Right lobe of liver (tissue), 6 donors: ENCODE data around the gene METTL23. TPM values are rescaled to one million over a fixed set of nuclear protein-coding genes. Genes with fewer than 3 reads are reported as not detected.

Experiments
- ATAC-seq, 4 donors: fragments of 200-7000 bp; cut with Tn5 transposase; one replicate each; pipeline ENCODE4 v1.9.1; 2020; ENCODE audit warnings: mild to moderate bottlenecking in 4 of 4, moderate library complexity in 4 of 4
- DNase-seq, 3 donors: peaks; one replicate each; pipeline ENCODE4 v3.0.0-alpha.2; 2020
- H3K27ac ChIP-seq, 3 donors: fragments of 200-600 bp; one replicate each; pipeline ENCODE4 v1.8.0; 2022
- H3K27me3 ChIP-seq, 2 donors: fragments of 200-600 bp; one replicate each; pipeline ENCODE4 v1.8.0; 2022
- H3K36me3 ChIP-seq, 4 donors: fragments of 200-600 bp; sonication (generic) in 1 of 4; one replicate each; pipeline versions ENCODE4 v1.5.1 to v1.8.0; 2017 to 2022; ENCODE audit warnings: control low read depth in 1 of 4
- H3K4me1 ChIP-seq, 4 donors: fragments of 200-600 bp; sonication (generic) in 1 of 4; one replicate each; pipeline versions ENCODE4 v1.5.1 to v1.8.0; 2017 to 2022; ENCODE audit warnings: control low read depth in 1 of 4
- H3K4me3 ChIP-seq, 3 donors: fragments of 200-600 bp; one replicate each; pipeline ENCODE4 v1.8.0; 2022
- H3K9me3 ChIP-seq, 4 donors: fragments of 200-600 bp; sonication (generic) in 1 of 4; one replicate each; pipeline versions ENCODE4 v1.5.1 to v1.8.0; 2017 to 2022; ENCODE audit warnings: control low read depth in 1 of 4
- POLR2A ChIP-seq: fragments of 450-650 bp; IDR thresholded peaks from one replicate; pipeline ENCODE4 v1.6.1; 2017; ENCODE audit warnings: antibody characterized with exemption, mild to moderate bottlenecking
- WGBS: methylation state at CpG from one replicate; pipeline ENCODE4 v1.1.6; 2018; ENCODE audit warnings: low coverage, low lambda C conversion rate; ENCODE audit not compliant: insufficient coverage; ENCODE audit errors: missing lambda C conversion rate; 5-methylcytosine and 5-hydroxymethylcytosine counted together
- intact Hi-C, 2 donors: fragments of 100-400 bp; cut with DNase I; formaldehyde crosslinking; loops; one replicate each; pipeline versions ENCODE4 v1.11.2 to v1.14.1; 2022
- total RNA-seq, 6 experiments: library from RNA; depleted of rRNA in 2 of 6; stranded (reverse); fragments of >200 nt in 2 of 6; fragmentation: NEBNext Ultra II Directional in 3 of 6; extraction: Animal tissue kit (Norgen Biotek cat#: 25700) in 3 of 6; gene quantifications; one replicate each; pipeline versions ENCODE4 v1.1.0 to v1.2.4, GENCODE V29; 2016 to 2023
- TF ChIP-seq, protein P1 (sequence below), 4 donors: fragments of 200-600 bp in 3 of 4; fragments of 450-650 bp in 1 of 4; IDR thresholded peaks; one replicate each; pipeline versions ENCODE4 v1.5.1 to v1.8.0; 2016 to 2022; ENCODE audit warnings: antibody characterized with exemption in 4 of 4, mild to moderate bottlenecking in 2 of 4
- donor health status: DM: no; HTN: yes; CAD: no.
- donor health status: DM: no; HTN: no; CAD: no.
- donor health status: DM: no; HTN: no; CAD: no.
- donor health status: DM: no; HTN: yes; CAD: no.
- donor health status: DM: no; HTN: yes; CAD: no.

The METTL23 gene
- total RNA-seq, 6 experiments from 2014 or later: 16.0 to 25.0 (median 18.7) TPM

DNA sequence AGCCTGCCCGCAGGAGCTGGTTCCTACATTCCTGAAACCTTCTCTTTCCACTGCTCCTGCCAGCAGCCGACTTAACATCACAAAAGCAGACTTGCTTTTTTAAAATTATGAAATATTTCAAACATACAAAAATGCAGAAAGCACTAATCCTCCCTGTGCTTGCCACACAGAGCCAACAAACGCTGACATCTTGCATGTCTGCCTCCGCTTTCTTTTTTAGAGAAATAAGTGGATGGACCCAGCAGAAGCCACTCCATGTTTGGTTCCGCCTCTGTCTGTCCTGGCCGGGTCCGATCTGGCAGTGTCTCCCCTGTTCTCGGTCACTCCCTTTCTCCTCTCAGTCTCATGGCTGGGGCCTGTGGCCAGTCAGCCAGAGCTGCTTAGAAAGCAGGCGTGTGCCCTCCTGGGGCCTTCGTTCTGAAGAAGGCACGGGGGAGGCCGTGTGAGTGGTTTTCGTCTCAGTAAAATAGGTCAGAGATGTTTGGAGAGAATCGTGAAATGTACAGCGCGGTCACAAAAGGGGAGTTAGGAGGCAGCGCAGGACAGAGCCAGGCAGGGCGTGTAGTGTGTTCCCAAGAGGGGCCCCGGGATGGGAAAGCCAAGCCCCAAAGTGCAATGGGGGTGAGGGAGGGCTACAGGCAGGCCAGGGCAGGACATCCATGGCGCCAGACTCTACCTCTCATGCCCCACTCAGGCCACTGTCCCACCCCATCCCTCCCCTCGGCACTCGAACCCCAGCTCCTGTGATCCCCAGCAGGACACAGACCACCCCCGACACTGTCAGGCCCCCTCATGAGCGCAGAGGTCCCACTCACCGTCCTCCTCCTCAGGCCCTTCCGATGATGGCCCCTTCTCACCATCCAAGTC lies 39.1 kb upstream of the METTL23 start:
- DNase-seq: no peak
- H3K36me3 ChIP-seq: no peaks in the 10 kb centered on the region
- 82% methylated on average over 19 of the region's 26 CpGs for WGBS
- ATAC-seq: no peak
- no peak overlapping the region for H3K4me3 ChIP-seq
- H3K4me1 ChIP-seq: no peaks in the 10 kb centered on the region
- H3K9me3 ChIP-seq: no peaks in the 10 kb centered on the region
- intact Hi-C loops: no loop called here
- peak overlapping the region in 2 of 3 donors; percentile 24 to 65 for H3K27ac ChIP-seq
- TF ChIP-seq, protein P1, sequence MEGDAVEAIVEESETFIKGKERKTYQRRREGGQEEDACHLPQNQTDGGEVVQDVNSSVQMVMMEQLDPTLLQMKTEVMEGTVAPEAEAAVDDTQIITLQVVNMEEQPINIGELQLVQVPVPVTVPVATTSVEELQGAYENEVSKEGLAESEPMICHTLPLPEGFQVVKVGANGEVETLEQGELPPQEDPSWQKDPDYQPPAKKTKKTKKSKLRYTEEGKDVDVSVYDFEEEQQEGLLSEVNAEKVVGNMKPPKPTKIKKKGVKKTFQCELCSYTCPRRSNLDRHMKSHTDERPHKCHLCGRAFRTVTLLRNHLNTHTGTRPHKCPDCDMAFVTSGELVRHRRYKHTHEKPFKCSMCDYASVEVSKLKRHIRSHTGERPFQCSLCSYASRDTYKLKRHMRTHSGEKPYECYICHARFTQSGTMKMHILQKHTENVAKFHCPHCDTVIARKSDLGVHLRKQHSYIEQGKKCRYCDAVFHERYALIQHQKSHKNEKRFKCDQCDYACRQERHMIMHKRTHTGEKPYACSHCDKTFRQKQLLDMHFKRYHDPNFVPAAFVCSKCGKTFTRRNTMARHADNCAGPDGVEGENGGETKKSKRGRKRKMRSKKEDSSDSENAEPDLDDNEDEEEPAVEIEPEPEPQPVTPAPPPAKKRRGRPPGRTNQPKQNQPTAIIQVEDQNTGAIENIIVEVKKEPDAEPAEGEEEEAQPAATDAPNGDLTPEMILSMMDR (IDR thresholded peaks at IDR 0.05): no peak
- TF ChIP-seq POLR2A: no peak
- H3K27me3 ChIP-seq: no peaks in the 10 kb centered on the region

DNA sequence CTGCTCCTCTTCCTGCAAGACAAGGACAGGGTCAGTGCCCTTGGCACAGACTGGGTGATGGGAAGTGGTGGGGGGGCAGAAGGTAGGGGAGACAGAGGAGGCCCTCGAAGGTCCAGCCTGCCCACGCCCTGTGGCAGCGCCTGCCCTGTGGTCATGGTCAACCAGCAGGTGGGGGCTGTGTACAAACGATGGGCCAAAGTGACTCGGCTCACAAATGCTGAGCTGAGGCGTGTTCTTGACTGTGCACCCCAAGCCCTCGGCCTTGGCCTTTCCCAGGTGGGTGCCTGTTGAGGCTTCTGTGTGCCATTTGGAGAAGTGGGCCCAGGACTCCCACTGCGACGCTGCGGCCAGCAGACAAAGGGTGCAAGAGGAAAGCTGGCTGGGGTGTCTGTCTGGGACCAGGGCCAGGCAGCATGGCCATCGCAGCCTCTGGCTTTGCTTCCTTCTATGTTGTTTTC lies 38.4 kb upstream of the METTL23 start:
- H3K27ac ChIP-seq: peak overlapping the region; percentile 31 to 65 (median 43)
- peak; percentile 2 to 36 (median 16) for ATAC-seq
- DNase-seq: no peak
- no peaks in the 10 kb centered on the region for H3K27me3 ChIP-seq
- no peak for TF ChIP-seq POLR2A
- TF ChIP-seq, protein P1 (IDR thresholded peaks at IDR 0.05): no peak
- intact Hi-C loops: no loop called here
- 100% methylated on average over 1 of the region's 11 CpGs for WGBS
- no peaks in the 10 kb centered on the region for H3K4me1 ChIP-seq
- H3K4me3 ChIP-seq: no peak overlapping the region
- H3K36me3 ChIP-seq: no peaks in the 10 kb centered on the region
- no peaks in the 10 kb centered on the region for H3K9me3 ChIP-seq

DNA sequence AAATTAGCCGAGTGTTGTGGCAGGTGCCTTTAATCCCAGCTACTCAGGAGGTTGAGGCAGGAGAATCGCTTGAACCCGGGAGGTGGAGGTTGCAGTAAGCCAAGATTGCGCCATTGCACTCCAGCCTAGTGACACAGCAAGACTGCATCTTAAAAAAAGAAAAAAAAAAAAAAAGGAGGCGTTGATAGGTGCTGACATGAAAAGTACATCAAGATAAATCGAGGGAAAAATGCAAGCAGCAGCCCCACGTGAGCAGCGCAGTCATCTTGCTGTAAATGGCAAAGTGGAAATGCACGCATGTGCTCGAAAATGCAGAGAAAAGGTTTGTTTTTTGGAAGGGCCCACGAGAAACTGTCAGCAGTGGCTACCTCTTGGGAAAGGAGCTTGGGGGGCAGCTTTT lies 36.8 kb upstream of the METTL23 start:
- TF ChIP-seq, protein P1 (IDR thresholded peaks at IDR 0.05): no peak
- TF ChIP-seq POLR2A: no peak
- WGBS: 81% methylated on average over 10 of the region's 11 CpGs
- ATAC-seq: no peak
- Histone ChIP-seq H3K36me3 (no peaks in the 10 kb centered on the region), H3K27me3 (no peaks in the 10 kb centered on the region), H3K4me1 (no peaks in the 10 kb centered on the region), H3K27ac (no peak overlapping the region), H3K4me3 (no peak overlapping the region), H3K9me3 (no peaks in the 10 kb centered on the region)
- no peak for DNase-seq
- intact Hi-C loops: no loop called here

DNA sequence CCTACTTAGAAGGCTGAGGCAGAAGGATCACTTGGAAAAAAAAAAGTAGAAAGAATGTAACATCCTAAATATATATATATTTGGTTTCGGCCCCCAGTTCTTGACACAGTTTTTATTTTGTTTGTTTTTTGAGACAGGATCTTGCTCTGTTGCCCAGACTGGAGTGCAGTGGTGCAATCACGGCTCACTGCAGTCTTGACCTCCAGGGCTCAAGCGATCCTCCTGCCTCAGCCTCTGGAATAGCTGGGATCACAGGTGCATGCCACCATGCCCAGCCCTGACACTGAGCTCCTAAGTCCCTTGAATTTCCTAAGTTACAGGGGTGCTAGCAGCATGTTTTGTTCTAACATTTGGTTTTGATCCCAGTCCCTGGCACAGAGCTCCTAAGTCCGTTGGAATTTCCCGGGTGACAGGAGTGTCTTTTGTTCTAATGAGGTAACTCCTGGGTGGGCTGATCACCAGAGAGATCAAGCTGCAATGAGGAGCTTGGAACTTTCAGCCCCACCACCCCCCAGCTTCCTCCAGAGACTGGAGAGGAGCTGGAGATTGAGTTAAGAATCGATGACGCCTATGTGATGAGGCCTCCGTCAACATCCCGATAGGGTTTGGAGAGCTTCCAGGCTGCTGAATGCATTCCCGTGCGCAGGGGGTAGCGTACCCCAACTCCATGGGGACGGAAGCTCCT lies 35.9 kb upstream of the METTL23 start:
- TF ChIP-seq, protein P1 (IDR thresholded peaks at IDR 0.05): no peak
- TF ChIP-seq POLR2A: no peak
- Histone ChIP-seq H3K27ac (no peak overlapping the region), H3K9me3 (no peaks in the 10 kb centered on the region), H3K4me1 (no peaks in the 10 kb centered on the region), H3K36me3 (no peaks in the 10 kb centered on the region), H3K4me3 (no peak overlapping the region), H3K27me3 (no peaks in the 10 kb centered on the region)
- intact Hi-C loops: no loop called here
- WGBS: 90% methylated on average over 7 of the region's 13 CpGs
- ATAC-seq (no peak), DNase-seq (no peak)
